GM12801 (cell line): ENCODE results near the gene STX4.

Experiments used
- CTCF ChIP-seq: IDR thresholded peaks from one replicate; pipeline ENCODE4 v1.5.1; 2011; ENCODE audit warnings: control low read depth; ENCODE audit not compliant: insufficient read length; ENCODE audit errors: extremely low read depth

Gene STX4

DNA sequence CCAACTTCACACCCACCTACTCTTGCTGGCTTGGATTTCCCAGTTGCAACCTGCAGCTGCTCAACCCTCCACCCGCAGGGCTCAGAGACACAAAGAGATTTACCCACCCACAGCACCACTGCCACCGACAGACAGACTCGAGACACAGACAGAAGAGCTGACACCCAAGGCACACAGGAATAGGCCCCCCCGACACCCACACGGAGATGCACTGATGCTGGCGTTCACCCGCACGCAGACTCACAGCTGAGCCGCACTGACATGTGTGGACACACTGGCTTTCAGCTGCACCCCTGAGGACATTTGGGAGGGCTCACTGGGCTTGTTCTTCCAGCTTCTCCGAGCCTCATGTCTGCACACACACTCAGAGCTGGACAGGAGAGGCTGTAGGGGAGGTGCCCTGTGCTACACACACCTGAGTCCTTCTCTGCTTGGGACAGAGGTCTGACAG is 31.1 kb upstream of the STX4 start:
- no peak for TF ChIP-seq CTCF

- no peak for TF ChIP-seq CTCF
These were observed 30.5 kb upstream of the STX4 start for GRCh38 chr16:31002862-31003341.

DNA sequence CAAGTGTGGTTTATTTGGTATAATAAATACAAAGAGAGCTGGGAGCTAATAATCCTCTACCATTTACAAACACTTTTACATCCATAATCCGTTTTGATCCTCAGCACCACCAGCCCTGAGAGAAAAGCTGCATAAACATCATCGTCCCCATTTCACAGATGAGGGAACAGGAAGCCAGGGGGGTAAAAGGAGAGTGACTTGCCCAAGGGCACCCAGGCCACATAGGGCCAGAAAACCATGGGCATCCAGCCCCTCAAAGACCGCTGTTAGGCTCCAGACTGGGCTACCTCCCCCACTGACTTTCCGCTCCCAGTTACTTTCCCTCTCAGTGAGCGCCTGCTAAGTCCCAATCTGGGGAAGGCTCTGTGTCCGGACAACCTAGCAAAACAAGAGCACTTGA is 29.6 kb upstream of the STX4 start:
- no peak for TF ChIP-seq CTCF

- no peak for TF ChIP-seq CTCF
These were observed 28.7 kb upstream of the STX4 start for GRCh38 chr16:31004658-31005057.

GRCh38 chr16:31005350-31006085 is 27.8 kb upstream of the STX4 start:
- no peak for TF ChIP-seq CTCF

GRCh38 chr16:31006086-31006385 is 27.3 kb upstream of the STX4 start:
- no peak for TF ChIP-seq CTCF

GRCh38 chr16:31006589-31006988 is 26.8 kb upstream of the STX4 start:
- no peak for TF ChIP-seq CTCF
